DMS 273 treated with DMSO at 0.1 percent for 48 hours (cell line): ENCODE results near the gene ISOC1.

ENCODE experiments used
- DNase-seq: peaks from one replicate; lab custom pipeline; 2025; lab: John Stamatoyannopoulos, UW

ISOC1 gene

DNA sequence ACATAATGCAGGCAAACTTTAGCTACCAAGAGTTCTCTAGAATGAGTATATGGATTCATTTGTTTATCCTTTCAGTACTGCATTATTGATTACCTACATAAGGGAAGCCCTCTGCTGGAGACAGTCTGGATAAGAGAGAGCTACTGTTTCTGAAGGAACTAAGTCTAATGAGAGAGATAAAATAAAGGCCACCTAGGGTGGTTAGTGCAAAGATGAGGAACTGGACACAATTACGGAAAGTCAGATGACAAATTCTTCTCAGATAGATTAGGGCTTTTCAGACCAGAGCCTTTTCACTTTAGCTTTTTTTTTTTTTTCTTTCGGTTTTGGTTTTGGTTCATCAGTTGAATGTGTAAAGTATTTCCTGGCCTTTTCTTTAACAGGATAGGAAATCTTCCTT, 31.3 kb downstream of the ISOC1 start:
- no peak for DNase-seq

DNA sequence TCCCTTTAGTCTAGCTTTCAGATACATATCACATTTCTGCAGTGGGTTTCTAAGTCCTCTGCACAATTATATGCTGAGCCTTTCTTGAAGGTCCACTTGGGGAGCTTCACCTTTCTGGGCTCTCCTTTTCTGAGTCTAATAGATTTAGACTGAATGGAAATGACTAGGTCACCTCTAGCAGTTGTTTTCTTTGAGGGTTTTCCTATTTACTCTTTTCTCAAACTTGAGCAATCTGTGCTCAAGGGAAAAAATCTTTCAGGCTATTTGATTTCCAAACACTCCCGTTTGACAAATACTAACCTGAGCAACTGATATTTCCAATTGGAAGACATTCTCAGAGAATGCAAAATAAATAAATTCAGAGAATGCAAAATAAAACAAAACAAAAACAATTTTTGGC, 39.0 kb downstream of the ISOC1 start:
- no peak for DNase-seq

DNA sequence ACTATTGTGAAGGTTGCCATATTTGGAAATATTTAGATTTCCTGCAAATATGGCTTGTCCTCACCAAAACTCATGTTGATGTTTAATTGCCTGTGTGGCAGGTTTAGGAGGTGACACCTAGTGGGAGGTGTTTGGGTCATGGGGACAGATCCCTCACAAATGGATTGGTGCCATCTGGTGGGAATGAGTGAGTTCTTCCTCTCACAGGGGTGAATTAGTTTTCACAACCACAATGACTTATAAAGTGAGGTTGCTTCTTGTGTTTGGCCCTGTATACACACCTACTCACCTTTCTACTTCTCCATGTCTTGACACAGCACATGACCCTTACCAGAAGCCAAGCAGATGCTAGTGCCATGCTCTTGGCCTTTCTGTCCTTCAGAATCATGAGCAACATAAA, 41.1 kb downstream of the ISOC1 start:
- DNase-seq = no peak

DNA sequence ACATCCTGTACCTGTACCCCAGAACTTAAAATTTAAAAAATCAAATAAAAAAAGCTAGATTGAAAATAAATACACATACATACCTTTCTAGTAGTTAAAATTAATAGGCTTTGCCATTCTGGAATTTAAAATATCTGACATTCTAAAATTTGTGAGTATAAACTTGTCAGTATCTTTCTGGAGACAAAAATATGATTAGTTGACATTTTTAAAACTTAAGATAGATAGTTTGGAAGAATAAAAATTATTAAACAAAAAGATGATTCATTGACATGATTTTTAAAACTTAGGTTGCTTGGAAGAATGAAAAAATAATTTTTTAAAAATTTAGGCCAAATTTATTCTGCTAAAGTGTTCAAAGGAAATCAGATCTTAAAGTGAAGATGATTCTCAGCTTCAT, 43.1 kb downstream of the ISOC1 start:
- no peak for DNase-seq

DNA sequence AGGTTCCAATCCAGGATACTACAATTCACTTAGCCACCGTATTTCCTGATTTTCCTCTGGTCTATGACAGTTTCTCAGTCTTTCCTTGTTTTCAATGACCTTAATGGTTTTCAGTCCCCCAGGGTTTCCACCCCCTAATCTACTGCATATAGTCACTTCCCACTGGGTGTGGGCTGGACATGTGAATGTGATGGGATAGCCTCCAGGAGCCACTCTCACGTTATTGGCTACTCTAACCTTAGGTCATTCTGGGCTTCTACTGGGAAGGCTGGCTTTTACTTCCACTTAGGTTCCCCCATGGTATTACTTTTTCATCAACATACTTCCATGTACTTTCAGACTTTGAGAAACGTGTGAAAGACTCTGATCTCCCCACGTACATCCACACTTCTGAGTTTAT, 46.5 kb downstream of the ISOC1 start:
- DNase-seq = no peak

DNA sequence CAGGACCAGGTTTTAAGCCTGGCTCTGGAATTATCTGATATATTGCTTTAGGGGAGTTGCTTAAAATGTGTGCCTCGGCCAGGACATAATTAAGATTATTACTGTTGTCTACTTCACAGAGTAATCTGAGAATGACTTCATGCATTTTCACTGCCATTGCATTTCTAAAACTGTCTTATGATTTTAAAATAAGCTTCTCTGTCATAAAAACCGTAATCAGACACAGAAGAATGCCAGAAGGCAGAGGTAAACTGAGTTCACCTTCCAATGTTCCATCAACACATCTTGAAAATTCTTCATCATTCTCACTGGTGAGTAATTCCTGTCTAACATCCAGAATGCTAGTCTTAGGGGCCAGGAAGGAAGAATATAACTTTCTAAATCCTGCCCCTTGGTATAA, 47.1 kb downstream of the ISOC1 start:
- no peak for DNase-seq

DNA sequence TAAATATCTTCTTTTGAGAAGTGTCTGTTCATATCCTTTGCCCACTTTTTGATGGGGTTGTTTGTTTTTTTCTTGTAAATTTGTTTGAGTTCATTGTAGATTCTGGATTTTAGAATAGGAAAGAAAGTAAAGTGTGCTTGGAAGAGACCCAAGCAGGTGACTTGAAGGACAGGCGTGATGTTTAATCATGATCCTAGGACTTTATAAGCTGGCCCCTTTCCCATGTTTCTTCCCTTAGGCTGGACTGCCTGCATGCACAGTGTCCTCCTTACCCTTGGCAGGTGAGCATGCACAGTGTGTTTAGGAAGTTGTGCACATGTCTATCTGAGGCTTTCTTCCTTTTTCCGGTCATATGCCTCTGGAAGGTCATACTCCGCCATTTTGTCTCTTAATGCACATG, 61.3 kb downstream of the ISOC1 start:
- DNase-seq = no peak

DNA sequence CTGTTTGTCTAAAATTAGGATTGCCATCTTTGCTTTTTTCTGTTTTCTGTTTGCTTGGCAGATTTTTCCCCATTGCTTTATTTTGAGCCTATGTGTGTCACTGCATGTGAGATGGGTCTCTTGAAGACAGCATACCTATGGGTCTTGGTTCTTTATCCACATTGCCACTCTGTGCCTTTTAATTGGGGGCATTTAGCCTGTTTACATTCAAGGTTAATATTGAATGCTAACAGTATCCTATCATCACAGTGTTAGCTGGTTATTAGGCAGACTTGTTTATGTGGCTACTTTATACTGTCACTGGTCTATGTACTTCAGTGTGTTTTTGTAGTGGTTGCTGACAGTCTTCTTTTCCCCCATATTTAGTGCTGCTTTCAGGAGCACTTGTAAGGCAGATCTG, 67.3 kb downstream of the ISOC1 start:
- DNase-seq = no peak
